Stimulated activated CD8-positive, alpha-beta memory T cell treated with anti-CD3 and anti-CD28 coated beads, Interleukin-4, amount 100 ng/mL, for 24 hours (primary cell): ENCODE measurements around the gene FAM81A.
"Not testable (repeated sequence)": the region's sequence is repeated elsewhere in the genome, so short reads cannot be mapped to it uniquely, and the experiment has no call there.

ENCODE experiments used
- DNase-seq: peaks from one replicate; pipeline ENCODE4 v3.0.0-alpha.2; 2020; ENCODE audit warnings: low read depth

The FAM81A gene

DNA sequence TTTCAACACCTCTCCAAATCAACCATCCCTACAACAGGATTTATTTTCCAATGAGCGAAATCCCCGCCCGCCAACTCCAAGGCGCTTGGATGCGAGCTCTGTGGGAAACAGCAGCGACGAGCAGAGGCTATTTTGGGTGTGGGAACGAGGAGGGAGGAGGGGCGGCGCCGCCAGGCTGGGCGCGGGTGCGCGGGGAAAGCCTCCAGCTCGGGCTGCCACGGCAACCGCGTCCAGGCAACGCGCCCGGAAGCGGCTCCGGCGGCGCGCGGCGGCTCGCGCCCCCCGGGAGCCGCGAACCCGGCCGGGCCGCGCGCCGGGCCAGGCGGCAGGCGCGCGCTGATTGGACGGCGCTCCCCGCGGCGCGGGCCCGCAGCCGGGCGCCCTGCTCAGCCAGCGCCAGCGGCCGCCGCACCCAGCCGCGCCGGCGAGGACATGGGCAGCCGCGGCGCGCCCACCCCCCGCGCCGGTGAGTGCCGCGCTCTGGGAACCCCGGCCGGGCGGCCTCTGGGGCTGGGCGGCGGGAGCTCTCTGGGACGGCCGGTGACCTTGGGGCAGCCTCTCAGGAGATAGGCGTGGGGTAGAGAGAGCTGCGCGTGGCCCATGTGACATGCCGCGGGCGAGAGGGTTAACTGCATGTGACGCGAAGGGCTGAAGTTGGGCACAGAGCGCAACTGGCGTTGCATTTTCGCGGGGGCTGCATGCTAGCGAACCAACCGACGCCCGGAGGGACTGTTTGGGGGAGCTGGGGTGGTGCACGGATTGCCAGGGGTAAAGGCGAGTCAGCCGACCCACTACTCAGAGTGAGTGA, at the start of gene FAM81A:
FAM81A (plus strand) TSS at position 370 of the 808 bp plus-strand sequence. CDS start 20,441 bp downstream, outside the sequence.
- DNase-seq = peak; percentile 34

DNA sequence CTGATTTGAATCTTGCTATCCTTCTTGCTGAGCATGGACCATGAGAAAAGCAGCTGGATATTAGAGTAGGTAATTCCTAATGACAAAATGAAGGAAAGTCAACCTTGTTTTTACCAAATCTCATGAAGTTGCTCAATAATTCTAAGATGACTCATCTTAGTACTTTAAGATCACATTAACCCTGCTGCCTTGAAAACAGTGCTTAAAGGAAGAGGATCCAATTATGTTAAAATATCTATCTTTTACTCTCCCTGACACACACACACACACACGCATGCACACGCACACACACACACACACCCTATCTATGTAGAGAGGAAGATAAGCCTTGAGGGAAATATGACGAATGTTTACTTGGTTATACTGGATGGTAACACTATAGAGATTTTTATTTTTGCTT, 49.3 kb upstream of the FAM81A start:
- DNase-seq = no peak

DNA sequence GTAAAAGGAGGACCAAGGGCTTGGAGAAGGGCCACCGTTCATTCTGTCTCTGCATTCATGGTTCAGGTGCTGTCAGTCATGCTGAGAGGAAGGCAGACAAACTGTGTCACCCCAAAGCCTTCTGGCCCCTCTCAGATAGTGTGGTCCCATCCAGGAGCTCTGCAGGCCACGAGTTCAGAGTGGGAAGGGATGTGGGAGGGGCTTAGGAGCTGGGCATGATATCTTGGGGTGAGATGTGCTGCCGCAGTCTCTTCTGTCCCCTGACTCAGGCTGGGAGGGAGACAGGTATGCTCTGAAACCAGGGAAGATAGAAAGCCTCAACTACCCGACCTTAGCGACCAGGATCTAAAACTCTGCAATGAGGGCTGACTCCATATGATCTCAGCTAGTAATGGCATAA, 45.7 kb upstream of the FAM81A start:
- no peak for DNase-seq

DNA sequence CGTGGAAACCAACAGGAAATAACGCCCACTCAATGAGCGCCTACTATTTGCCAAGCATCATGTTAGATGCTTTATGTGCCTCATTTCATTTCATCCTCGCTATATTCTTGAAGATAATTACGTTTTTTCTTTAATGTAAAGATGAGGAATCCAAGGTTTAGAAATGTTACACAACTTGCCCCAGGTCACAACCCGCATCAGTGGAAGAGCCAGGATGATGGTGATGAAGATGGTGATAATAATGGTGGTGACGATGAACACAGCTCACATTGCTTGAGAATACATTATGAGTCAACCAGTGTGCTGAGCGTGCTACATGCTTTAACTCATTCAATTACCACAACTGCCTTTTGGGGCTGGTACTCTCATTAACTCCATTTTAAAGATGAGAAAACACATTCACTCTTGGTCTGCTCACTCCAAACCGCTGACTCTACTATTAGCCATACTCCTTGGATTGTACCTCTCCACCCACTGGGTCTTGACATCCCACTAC, 43.8 kb upstream of the FAM81A start:
- no peak for DNase-seq

DNA sequence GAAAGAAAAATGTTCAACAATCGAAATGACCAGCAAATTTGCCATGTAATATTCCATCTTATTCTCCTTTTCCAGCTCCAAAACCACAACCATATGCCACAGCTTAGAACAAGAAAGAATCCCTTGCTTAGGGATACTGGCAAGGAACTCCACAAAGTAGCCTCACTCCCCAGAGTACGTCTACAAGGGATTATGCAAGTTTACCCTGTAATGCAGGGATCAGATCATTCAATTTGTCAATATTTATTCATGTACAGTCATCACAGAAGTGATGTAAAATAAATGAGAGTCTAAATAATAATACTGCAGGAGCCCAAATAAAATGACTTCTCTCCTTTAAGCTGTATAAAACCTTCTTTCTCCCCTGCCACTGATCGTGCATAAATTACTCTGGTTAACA, 41.8 kb upstream of the FAM81A start:
- no peak for DNase-seq

DNA sequence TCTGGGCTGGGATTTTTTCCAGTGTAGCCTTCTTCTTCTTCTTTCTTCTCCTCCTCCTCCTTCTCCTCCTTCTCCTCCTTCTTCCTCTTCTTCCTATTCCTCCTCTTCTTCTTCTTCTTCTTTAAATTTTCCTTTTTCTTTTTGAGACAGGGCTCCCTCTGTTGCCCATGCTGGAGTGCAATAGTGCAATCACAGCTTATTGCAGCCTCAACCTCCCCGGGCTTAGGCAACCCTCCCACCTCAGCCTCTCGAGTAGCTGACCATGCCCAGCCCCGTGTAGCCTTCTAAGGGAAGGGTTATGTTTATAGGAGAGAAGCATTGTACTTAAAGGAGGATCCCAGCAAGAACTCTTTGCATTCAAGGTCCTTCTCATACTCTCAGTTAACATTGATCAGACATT, 41.3 kb upstream of the FAM81A start:
- DNase-seq = no peak

DNA sequence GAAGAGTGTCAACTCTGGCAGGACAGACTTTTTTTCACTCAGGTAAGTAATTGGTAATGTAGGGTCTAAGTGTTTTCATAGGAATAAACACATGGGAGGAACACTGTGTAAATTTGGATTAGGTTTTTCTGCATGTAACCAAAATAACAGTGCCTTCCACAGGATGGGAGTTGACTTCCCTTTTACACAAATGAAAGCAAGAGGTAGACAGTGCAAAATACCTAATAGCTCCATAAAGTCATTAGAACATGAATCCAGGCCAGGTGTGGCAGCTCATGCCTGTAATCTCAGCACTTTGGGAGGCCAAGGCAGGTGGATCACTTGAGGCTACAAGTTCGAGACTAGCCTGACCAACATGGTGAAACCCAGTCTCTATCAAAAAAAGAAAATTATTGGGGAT, 39.8 kb upstream of the FAM81A start:
- DNase-seq = no peak

DNA sequence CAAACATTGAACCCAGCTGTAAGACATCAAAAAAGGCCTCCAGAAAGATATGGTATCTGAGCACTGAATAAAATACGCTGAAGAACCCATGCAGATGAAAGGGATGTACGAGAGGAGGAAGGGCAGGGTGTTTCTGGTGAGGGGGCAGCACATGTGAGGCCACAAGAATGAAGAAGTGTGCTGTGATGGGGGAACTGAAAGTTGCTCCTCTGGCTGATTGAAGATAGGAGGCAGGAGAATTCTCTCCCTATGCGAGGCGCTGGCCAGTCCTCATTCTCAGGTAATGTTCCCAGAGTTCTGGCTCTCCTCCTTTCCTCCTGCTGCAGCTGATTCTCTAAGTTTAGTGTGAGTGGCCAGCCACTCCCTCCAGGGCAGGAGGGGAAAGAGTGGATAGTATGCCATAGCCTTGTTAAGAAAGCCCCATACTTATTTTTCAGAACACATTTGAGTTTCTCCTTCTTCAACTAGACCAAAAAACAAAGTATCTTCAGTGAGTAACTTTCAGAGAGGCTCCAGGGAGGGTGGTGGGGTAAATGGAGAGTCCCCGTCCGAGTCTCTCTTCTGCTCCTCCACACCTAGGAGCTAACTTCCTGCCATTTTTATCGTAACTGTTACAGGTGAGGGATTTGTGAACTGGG, 38.4 kb upstream of the FAM81A start:
- DNase-seq = no peak

DNA sequence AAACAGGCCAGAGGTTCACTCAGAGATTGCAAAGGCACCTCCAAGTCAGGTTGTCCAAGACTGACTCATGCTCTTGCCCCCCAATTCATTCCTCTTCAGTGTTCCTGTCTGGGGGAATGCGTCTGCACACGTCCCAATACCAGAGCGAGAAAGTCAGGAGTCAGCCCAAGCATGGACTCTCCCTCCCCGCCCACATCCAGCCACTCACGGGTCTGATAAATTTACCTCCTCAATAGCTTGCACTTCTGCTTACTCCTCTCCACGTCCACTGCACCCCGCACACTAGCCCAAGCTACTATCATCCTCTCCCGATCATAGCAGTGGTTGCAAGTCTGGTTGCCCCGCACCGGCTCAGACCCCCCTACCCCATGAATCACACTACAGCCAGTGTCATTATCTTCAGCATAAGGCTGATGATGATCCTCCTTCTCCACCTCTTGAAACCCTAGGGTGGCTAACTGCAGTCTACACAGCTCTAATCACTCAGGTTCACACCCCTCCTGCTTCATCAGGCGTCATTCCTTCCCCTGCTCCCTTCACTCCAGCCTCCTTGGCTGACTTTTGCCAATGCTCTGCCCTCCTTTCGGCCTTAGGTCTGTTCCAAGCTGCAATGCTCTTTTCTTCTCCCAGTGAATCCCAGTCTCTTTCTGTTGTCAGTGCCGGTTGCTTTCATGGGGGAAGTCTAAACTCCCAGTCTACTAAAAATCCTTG, 37.7 kb upstream of the FAM81A start:
- no peak for DNase-seq

DNA sequence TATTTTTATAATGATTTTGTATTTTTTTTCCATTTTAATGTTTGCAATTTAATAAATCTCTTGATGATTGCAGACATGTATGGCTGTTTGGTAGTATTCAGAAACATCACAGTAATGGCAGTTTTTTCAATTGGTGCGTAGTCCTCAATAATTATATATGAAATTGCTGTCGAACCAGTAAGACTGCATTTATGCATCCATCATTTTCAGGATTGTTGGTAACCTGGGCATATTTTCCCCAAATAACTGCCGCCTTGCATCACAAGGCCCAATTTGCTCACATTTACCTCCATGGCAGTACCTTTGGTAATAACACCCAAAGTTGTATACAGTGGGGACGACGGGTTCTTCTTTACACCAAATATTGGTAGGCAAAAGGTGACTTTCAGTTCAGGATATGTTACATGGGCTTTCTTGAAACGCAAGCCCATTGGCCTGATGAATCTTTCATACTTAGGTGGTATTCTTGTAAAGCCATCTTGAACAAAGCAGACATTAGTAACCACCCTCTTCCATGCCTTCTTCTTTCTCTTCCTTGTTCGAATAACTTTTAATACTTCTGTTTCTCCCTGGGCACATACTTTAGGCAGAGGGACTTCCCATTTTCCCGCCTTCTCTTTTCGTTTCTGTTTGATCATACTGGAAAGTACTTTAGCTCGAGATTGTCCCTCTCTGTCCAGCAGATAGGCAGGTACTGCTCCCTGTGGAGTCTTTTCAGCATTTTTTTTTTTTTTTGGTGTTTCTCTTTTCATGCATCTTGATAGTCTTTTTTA, 36.7 kb upstream of the FAM81A start:
- not testable (repeated sequence) for DNase-seq

DNA sequence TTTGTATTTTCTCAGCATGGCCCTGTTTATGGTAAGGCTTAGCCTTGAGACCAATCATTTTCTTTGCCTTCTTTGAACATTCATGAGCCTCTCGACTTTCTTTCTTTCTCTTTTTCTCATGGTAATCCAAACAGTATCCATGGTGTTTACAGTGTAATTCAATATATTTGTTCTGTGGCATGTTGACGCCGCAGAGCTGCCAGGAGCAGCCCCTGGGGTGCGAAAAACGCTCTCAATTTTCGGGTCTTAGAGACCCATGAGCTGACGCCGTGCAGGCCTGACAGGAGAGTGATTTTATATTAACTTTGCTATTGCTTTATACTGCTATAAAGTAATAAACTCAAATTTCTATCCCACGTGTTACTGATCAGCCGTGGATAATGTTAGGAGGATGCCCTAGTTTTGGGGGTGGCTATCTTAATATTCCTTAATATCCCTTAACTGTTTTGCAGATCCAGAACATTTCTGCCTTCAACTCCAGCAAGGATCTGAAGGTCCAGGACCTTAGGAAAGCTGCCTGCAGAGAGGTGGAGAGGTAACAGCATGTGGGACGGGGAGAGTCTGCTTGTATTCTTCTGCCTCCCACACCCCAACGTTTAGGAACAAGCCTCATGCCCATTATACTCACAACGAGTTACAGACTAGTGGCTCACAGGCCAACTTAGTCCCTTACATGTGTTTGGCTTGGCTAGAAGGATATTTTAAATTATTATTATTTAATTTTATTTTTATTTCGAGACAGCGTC, 36.0 kb upstream of the FAM81A start:
- no peak for DNase-seq

DNA sequence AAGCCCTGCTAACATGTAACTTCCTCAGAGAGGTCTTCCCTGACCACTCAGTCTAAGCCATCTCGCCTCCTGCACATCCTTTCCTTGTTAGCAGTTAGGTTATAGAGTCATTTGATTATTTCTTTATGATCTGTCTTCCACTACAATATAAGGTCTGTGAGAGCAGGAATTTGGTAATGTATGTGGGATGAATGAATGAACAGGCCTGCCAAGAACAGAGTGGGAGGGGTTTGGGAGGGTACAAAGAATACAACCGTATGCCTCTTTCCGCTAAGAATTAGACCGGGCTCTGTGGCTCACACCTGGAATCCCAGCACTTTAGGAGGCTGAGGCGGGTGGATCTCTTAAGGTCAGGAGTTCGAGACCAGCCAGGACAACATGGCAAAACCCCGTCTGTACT, 32.9 kb upstream of the FAM81A start:
- DNase-seq = no peak

DNA sequence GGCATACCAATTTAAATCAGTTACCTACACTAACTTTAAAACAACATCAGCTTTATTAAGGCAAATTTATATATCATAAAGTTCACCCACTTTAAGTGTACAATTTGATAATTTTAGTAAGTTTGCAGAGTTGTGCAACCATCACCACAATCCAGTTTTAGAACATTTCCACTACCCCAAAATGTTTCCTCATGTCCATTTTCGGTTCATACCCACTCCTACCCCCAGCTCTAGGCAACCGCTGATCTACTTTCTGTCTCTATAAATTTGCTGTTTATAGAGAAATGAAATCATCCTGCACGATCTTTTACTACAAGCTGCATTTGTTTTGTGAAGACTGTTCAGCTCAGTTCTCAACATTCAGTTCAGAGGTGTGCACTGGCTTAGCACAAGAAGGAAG, 31.5 kb upstream of the FAM81A start:
- DNase-seq = no peak

DNA sequence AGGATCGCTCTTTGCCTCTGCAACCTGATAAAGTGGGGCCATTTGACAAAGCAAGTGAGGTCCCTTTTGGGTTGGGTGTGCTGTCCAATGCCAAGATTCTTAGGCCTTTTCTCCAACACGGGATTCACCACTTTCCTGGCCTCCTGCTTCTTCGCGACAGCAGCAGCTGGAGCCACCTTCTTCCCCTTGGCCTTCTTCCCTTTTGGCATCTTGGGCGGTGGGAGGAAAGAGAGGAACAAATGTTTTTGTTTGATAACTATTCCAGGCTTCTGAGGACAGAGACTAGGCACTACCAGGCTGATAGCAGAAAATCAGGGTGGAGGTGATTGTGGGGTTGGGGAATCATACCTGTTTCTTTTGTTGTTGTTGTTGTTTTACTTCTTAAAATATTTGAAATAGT, 30.0 kb upstream of the FAM81A start:
- no peak for DNase-seq

DNA sequence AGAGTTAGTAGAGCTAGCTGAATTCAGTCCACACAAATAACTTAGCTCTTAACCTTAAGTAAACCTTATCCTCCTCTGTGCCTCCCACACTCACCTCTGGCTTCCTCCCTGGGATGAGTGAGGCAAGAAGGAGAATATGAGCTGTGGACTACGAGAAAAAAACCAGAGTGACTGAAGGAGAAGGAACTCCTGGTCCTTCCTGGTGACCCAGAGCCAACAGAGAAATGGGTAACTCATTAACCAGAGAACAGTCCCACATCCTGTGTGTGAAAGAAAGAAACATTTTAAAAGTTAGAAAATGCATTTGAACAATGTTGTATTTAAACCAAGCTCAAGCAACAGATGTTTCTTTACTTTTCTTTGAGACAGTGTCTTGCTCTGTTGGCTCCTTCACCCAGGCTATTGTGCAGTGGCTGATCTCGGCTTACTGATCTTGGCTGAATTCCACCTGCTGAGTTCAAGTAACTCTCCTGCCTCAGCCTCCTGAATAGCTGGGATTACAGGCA, 27.5 kb upstream of the FAM81A start:
- no peak for DNase-seq

DNA sequence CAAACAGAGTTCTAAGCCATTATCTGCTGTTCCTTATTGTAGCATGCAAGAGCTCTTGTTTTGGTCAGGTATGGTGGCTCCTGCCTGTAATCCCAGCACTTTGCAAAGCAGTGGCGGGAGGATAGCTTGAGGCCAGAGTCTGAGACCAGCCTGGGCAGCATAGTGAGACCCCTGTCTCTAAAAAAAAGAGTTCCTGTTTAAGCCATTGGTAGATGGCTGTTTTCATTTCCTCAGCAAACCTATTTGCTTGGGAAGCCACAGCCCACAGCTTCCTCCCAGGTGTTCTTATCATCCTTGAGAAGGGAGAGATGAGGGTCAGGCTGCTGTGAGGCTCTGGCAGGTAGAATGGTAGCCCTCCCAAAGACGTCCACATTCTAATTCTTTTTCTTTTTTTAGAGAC, 24.4 kb upstream of the FAM81A start:
- DNase-seq = no peak

DNA sequence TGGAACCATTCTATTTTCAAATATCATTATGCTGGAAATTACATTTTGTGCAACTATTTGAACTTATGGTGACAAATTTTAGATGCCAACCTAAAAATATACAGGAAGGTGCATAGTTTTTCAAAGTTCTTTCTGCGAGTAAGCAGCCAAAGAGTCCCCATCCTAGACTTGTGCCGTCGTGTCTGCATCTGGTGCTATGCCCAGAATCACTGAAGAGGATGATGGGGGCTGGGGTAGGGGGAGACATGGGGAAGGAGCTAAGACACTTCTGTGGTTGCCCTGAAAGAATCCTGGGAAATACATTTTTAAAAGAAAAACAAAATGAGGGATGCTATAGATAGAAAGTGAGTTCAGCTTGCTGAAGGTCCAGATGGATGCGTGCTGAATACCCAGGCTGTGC, 21.2 kb upstream of the FAM81A start:
- DNase-seq = no peak

DNA sequence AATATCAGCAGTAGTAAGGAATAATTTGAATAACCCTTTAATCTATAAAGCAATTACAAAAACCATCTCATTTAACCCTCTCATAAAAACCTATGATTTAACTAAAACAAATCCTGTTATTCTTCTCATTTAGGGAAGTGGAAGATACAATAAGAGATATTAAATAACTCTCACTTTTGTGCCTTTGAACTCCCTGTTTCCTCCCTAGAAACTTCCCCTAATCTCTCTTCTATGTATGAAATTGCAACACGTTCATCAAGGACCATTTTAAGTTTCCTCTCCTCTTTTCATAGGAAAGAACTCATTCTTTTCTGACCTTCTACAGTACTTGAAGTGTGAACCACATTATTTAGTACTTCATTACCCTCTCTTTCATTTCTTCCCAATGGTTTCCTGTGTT, 18.8 kb upstream of the FAM81A start:
- DNase-seq = no peak

DNA sequence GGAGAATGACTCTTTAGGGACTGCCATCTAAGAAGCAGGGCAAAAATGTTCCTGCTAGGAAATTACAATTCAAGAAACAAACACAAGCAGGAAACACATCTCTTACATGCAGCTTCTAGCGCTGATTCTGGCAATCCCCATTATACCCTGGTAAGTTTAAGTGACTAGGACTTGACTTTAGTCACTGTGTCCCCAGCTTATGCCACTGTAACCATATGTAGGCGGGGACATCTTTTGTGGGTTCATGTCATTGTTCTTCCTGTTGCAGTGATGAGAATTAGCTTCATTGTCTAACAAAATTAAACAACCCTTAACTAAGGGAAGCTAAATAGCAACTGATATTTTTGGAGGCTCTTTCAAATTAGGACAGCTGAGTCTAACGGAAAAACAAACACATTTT, 17.9 kb upstream of the FAM81A start:
- no peak for DNase-seq

DNA sequence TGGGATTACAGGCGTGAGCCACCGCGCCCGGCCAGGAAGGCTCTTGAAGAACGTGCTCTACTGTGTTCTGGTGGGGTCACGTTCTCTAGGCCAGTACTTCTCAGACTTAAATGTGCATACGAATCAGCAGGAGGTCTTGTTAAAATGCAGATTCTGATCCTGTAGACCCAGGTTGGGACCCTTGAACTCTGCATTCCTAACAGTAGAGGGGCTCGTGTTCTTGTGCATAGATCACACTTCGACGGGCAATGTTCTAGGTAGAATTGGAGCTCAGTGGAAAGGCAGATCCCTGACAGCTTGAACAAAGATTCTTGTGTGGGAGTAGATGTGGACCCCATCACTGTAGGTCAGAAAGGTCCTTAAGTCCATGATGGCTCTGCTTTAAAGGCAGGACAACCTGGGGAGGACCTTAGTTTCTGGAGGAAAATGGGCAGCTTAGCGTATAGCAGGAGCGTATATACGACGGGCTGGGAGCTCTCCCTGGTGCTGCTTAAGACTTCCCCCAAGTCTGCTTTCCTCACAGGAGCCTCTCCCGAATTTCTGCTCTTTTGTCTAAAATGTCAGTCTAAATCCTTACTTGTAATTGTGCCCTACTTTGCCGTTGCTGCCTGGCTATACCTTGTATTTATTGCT, 16.9 kb upstream of the FAM81A start:
- DNase-seq = no peak

DNA sequence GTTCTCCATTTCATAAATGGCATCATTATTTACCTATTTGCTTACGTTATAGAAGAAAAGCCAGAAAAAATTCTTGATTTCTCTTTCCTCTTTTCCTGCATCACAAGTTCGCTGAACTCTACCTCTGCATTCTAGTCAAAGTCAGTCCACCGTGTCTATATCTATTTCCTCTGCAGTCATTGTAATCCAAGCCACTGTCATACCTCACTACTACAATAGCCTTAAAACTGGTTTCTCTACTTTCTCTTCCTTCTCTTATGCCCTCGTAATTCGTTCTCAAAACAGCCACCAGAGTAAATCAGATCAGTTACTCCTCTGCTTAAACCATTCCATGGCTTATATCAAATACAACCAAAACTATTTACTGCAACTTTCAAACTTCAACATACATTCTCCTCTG, 13.4 kb upstream of the FAM81A start:
- no peak for DNase-seq
